Mammary epithelial cell (primary cell): ENCODE measurements around the gene BCL10.

Experiments
- EZH2 ChIP-seq: IDR thresholded peaks from 2 replicates; pipeline ENCODE4 v1.6.1; 2012; ENCODE audit warnings: low read length, inconsistent platforms, borderline replicate concordance
- TF ChIP-seq, protein P1 (sequence below), 2 donors: IDR thresholded peaks in 1 of 2; conservative IDR thresholded peaks in 1 of 2; 2 replicates each; pipeline ENCODE4 v1.5.1; 2011 to 2012; ENCODE audit warnings: inconsistent platforms in 2 of 2, low read length in 2 of 2, mild to moderate bottlenecking in 2 of 2, control low read depth in 1 of 2, low read depth in 1 of 2; ENCODE audit not compliant: insufficient read depth in 1 of 2; ENCODE audit errors: extremely low read depth in 1 of 2

DNA sequence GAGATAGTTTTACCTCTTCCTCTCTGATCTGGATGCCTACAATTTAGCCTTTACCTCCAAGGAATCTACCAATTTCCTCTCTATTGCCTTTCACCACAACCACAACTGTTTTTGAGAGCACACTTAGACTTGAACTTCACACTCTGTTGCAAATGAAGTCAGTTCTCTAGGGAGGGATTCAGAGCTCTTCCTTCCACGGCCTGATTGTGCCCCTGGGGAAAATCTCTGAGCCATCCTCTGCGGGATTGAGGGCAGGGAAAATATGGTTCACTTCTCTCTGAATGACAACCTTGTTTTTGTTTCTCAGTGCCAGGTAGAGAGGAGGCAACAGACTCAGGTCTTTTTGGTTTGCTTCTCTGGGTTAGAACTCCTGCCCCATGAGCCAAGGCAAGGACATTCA, 35.4 kb upstream of the BCL10 start:
- TF ChIP-seq, protein P1, sequence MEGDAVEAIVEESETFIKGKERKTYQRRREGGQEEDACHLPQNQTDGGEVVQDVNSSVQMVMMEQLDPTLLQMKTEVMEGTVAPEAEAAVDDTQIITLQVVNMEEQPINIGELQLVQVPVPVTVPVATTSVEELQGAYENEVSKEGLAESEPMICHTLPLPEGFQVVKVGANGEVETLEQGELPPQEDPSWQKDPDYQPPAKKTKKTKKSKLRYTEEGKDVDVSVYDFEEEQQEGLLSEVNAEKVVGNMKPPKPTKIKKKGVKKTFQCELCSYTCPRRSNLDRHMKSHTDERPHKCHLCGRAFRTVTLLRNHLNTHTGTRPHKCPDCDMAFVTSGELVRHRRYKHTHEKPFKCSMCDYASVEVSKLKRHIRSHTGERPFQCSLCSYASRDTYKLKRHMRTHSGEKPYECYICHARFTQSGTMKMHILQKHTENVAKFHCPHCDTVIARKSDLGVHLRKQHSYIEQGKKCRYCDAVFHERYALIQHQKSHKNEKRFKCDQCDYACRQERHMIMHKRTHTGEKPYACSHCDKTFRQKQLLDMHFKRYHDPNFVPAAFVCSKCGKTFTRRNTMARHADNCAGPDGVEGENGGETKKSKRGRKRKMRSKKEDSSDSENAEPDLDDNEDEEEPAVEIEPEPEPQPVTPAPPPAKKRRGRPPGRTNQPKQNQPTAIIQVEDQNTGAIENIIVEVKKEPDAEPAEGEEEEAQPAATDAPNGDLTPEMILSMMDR (conservative IDR thresholded peaks at IDR 0.05 in 1 of 2, IDR thresholded peaks at IDR 0.05 in 1 of 2; ENCODE audit: extremely low read depth in 1 of 2, insufficient read depth in 1 of 2, low read depth in 1 of 2, low read length in 2 of 2): no peak
- TF ChIP-seq EZH2: no peak
